ENCODE data around the gene TRIM15.
"Not testable (repeated sequence)": the region's sequence is repeated elsewhere in the genome, so short reads cannot be mapped to it uniquely, and the experiment has no call there.

The TRIM15 gene

GRCh38 chr6:30163090-30163917 lies at the start of gene TRIM15:
TRIM15 (plus strand) TSS chr6:30163546; CDS start chr6:30163685, 139 bp downstream.
- DNase-seq (ENCODE audit: low read depth) = no peak

GRCh38 chr6:30113841-30114240 lies 49.5 kb upstream of the TRIM15 start:
- DNase-seq (ENCODE audit: low read depth) = no peak

- DNase-seq (ENCODE audit: low read depth) = no peak
These were observed 46.6 kb upstream of the TRIM15 start for GRCh38 chr6:30116724-30117123.

- not testable (repeated sequence) for DNase-seq (ENCODE audit: low read depth)
These were observed 44.7 kb upstream of the TRIM15 start for GRCh38 chr6:30118691-30119090.

GRCh38 chr6:30121446-30122366 lies 41.6 kb upstream of the TRIM15 start:
- DNase-seq (ENCODE audit: low read depth) = no peak

GRCh38 chr6:30122515-30122914 lies 40.8 kb upstream of the TRIM15 start:
- DNase-seq (ENCODE audit: low read depth) = no peak

GRCh38 chr6:30127238-30128093 lies 35.9 kb upstream of the TRIM15 start:
- no peak for DNase-seq (ENCODE audit: low read depth)

- no peak for DNase-seq (ENCODE audit: low read depth)
These were observed 33.8 kb upstream of the TRIM15 start for GRCh38 chr6:30129265-30130178.

GRCh38 chr6:30130179-30130679 lies 33.1 kb upstream of the TRIM15 start:
- DNase-seq (ENCODE audit: low read depth) = no peak

- peak; percentile 35 for DNase-seq (ENCODE audit: low read depth)
These were observed 32.2 kb upstream of the TRIM15 start for GRCh38 chr6:30130887-30131862.

GRCh38 chr6:30131947-30132497 lies 31.3 kb upstream of the TRIM15 start:
- DNase-seq (ENCODE audit: low read depth) = no peak

- DNase-seq (ENCODE audit: low read depth) = no peak
These were observed 28.2 kb upstream of the TRIM15 start for GRCh38 chr6:30135147-30135546.

- no peak for DNase-seq (ENCODE audit: low read depth)
These were observed 27.6 kb upstream of the TRIM15 start, which contains the start of gene TRIM40 for GRCh38 chr6:30135757-30136156. TRIM40 (plus strand) TSS chr6:30136140; CDS start chr6:30137037, 897 bp downstream.

- no peak for DNase-seq (ENCODE audit: low read depth)
These were observed 26.6 kb upstream of the TRIM15 start for GRCh38 chr6:30136570-30137286.

GRCh38 chr6:30140240-30140639 lies 23.1 kb upstream of the TRIM15 start:
- DNase-seq (ENCODE audit: low read depth) = not testable (repeated sequence)

GRCh38 chr6:30142665-30143064 lies 20.7 kb upstream of the TRIM15 start:
- no peak for DNase-seq (ENCODE audit: low read depth)

GRCh38 chr6:30143780-30144179 lies 19.6 kb upstream of the TRIM15 start:
- DNase-seq (ENCODE audit: low read depth) = no peak

- DNase-seq (ENCODE audit: low read depth) = no peak
These were observed 18.5 kb upstream of the TRIM15 start for GRCh38 chr6:30144811-30145210.

All from stimulated activated CD8-positive, alpha-beta memory T cell treated with anti-CD3 and anti-CD28 coated beads, Interleukin-15, amount 100 ng/mL, for 1 hour (primary cell).